SU-DHL-6 (cell line): Measurements from ENCODE around the gene PTGIS.

Experiments
- H2AFZ ChIP-seq: fragments of 200-600 bp; sonication (generic); 2 replicates; pipeline ENCODE4 v1.6.1; 2014; ENCODE audit warnings: low read depth, mild to moderate bottlenecking, moderate library complexity, mixed read lengths, antibody characterized with exemption, low read length; ENCODE audit not compliant: severe bottlenecking
- H3F3A ChIP-seq: fragments of 200-600 bp; shearing (Covaris generic); 2 replicates; pipeline ENCODE4 v1.6.0; 2016; ENCODE audit warnings: antibody characterized with exemption, mild to moderate bottlenecking; ENCODE audit not compliant: insufficient read depth
- H3K27ac ChIP-seq: fragments of 200-600 bp; sonication (generic); 2 replicates; pipeline ENCODE4 v1.5.1; 2016; ENCODE audit warnings: low read depth, mild to moderate bottlenecking, low read length, moderate library complexity, mixed read lengths
- H3K27me3 ChIP-seq: fragments of 200-600 bp; sonication (generic), shearing (Covaris generic); 2 replicates; pipeline ENCODE4 v1.6.0; 2014; ENCODE audit warnings: mild to moderate bottlenecking, low read length
- H3K36me3 ChIP-seq: fragments of 200-600 bp; sonication (generic); 2 replicates; pipeline ENCODE4 v1.6.1; 2014; ENCODE audit warnings: mild to moderate bottlenecking, low read length, mixed read lengths
- H3K4me2 ChIP-seq: fragments of 300-600, 200-600 bp; shearing (Covaris generic), sonication (generic); 2 replicates; pipeline ENCODE4 v1.6.0; 2014; ENCODE audit warnings: low read length, low read depth, mild to moderate bottlenecking; ENCODE audit not compliant: poor library complexity, severe bottlenecking
- H3K4me3 ChIP-seq: fragments of 200-600 bp; sonication (generic); 2 replicates; pipeline ENCODE4 v1.5.1; 2014; ENCODE audit warnings: antibody characterized with exemption, low read length, mild to moderate bottlenecking, mixed read lengths; ENCODE audit not compliant: insufficient read depth, poor library complexity, severe bottlenecking
- H3K79me2 ChIP-seq: fragments of 200-600 bp; sonication (generic); 2 replicates; pipeline ENCODE4 v1.6.1; 2014; ENCODE audit warnings: mild to moderate bottlenecking, low read length, moderate library complexity; ENCODE audit not compliant: insufficient read depth
- H3K9ac ChIP-seq: fragments of 200-600 bp; sonication (generic); 2 replicates; pipeline ENCODE4 v1.7.0; 2014; ENCODE audit warnings: mild to moderate bottlenecking, low read length
- H3K9me2 ChIP-seq: fragments of 200-600 bp; sonication (generic); replicated peaks from 2 replicates; pipeline ENCODE4 v1.6.1; 2014; ENCODE audit warnings: low read length; ENCODE audit not compliant: insufficient read depth
- H3K9me3 ChIP-seq: fragments of 200-600 bp; sonication (generic); 2 replicates; pipeline ENCODE4 v1.6.1; 2014; ENCODE audit warnings: low read length, mixed read lengths; ENCODE audit not compliant: insufficient read depth
- H4K20me1 ChIP-seq: fragments of 200-600 bp; sonication (generic); 2 replicates; pipeline ENCODE4 v1.6.1; 2014; ENCODE audit warnings: low read depth, mild to moderate bottlenecking, antibody characterized with exemption, low read length, moderate library complexity, mixed read lengths
- EZH2phosphoT487 ChIP-seq: fragments of 200-600 bp; sonication (generic), shearing (Covaris generic); conservative IDR thresholded peaks from 2 replicates; pipeline ENCODE4 v1.6.1; 2018; ENCODE audit warnings: mild to moderate bottlenecking, antibody characterized with exemption, low read length, moderate library complexity, mixed read lengths
- TF ChIP-seq, protein P1 (sequence below): fragments of 200-600 bp; sonication (generic); IDR thresholded peaks from one replicate; pipeline ENCODE4 v1.5.1; 2017; ENCODE audit warnings: antibody characterized with exemption, mild to moderate bottlenecking, low read length, moderate library complexity; ENCODE audit not compliant: insufficient read depth, poor library complexity, severe bottlenecking

Gene PTGIS

GRCh38 chr20:49483696-49484123 lies 84.2 kb downstream of the PTGIS start:
- no peaks in the 10 kb centered on the region for H3F3A ChIP-seq
- no peaks in the 10 kb centered on the region for H3K9me3 ChIP-seq
- TF ChIP-seq, protein P1, sequence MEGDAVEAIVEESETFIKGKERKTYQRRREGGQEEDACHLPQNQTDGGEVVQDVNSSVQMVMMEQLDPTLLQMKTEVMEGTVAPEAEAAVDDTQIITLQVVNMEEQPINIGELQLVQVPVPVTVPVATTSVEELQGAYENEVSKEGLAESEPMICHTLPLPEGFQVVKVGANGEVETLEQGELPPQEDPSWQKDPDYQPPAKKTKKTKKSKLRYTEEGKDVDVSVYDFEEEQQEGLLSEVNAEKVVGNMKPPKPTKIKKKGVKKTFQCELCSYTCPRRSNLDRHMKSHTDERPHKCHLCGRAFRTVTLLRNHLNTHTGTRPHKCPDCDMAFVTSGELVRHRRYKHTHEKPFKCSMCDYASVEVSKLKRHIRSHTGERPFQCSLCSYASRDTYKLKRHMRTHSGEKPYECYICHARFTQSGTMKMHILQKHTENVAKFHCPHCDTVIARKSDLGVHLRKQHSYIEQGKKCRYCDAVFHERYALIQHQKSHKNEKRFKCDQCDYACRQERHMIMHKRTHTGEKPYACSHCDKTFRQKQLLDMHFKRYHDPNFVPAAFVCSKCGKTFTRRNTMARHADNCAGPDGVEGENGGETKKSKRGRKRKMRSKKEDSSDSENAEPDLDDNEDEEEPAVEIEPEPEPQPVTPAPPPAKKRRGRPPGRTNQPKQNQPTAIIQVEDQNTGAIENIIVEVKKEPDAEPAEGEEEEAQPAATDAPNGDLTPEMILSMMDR, result no peak
- TF ChIP-seq EZH2phosphoT487, result no peak
- H3K36me3 ChIP-seq, result no peaks in the 10 kb centered on the region
- H4K20me1 ChIP-seq, result no peaks in the 10 kb centered on the region
- H3K4me2 ChIP-seq, result no peak overlapping the region
- H3K79me2 ChIP-seq, result no peaks in the 10 kb centered on the region
- no peak overlapping the region for H2AFZ ChIP-seq
- H3K4me3 ChIP-seq, result no peak overlapping the region
- H3K9me2 ChIP-seq, result no peaks in the 10 kb centered on the region
- H3K27me3 ChIP-seq, result no peaks in the 10 kb centered on the region
- no peak overlapping the region for H3K27ac ChIP-seq
- no peak overlapping the region for H3K9ac ChIP-seq

- no peak overlapping the region for H3K4me2 ChIP-seq
- H3K79me2 ChIP-seq, result no peaks in the 10 kb centered on the region
- no peak overlapping the region for H3K4me3 ChIP-seq
- TF ChIP-seq EZH2phosphoT487, result no peak
- TF ChIP-seq, protein P1, result no peak
- no peaks in the 10 kb centered on the region for H3F3A ChIP-seq
- H3K36me3 ChIP-seq, result no peaks in the 10 kb centered on the region
- no peak overlapping the region for H3K9ac ChIP-seq
- no peak overlapping the region for H2AFZ ChIP-seq
- H3K27ac ChIP-seq, result no peak overlapping the region
- no peaks in the 10 kb centered on the region for H3K9me2 ChIP-seq
- H4K20me1 ChIP-seq, result no peaks in the 10 kb centered on the region
- no peaks in the 10 kb centered on the region for H3K27me3 ChIP-seq
- H3K9me3 ChIP-seq, result no peaks in the 10 kb centered on the region
These were observed 84.8 kb downstream of the PTGIS start for GRCh38 chr20:49483018-49483695.

DNA sequence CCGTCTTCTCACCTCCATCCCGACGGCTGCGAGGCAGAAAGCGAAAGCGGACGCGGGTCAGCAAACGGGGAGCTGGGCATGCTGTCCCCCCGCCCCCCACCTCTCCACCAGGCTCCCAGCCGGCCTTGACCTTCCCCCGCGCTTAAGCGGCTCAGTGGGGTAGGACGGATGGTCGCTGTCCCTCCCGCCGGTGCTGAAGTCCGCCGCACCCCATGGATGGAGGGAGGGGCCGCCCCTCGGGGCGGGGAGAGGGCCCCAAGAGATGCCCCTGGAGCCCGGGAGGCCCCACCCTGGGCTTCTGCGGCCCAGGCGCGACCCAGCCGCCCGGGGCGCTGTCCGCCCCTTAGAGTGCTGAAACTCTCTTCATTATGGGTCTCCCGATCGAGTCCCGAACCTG lies 85.3 kb downstream of the PTGIS start, which contains the start of gene KCNB1:
Gene KCNB1, minus strand, starts transcription at position 48 of the 397 bp plus-strand sequence. CDS start 188 bp downstream, outside the sequence.
- TF ChIP-seq, protein P1, result no peak
- TF ChIP-seq EZH2phosphoT487, result no peak
- no peak within 1 kb of the TSS for H3K9ac ChIP-seq
- H3K36me3 ChIP-seq, result no peaks in the 10 kb centered on the region
- H3K4me3 ChIP-seq, result no peak within 1 kb of the TSS
- H3K79me2 ChIP-seq, result no peaks in the 10 kb centered on the region
- H3K4me2 ChIP-seq, result no peak within 1 kb of the TSS
- no peak within 1 kb of the TSS for H3K27ac ChIP-seq
- H2AFZ ChIP-seq, result no peak within 1 kb of the TSS
- H4K20me1 ChIP-seq, result no peaks in the 10 kb centered on the region
- no peaks in the 10 kb centered on the region for H3K9me2 ChIP-seq
- H3K9me3 ChIP-seq, result no peaks in the 10 kb centered on the region
- no peaks in the 10 kb centered on the region for H3F3A ChIP-seq
- no peaks in the 10 kb centered on the region for H3K27me3 ChIP-seq
